ENCODE data around the gene PLXND1. TPM values are rescaled to one million over a fixed set of nuclear protein-coding genes. Genes with fewer than 3 reads are reported as not detected.

Gene PLXND1
- total RNA-seq, 1 experiment from 2014 or later, result 47.3 TPM

- Histone ChIP-seq H3K9me3 (ENCODE audit: control insufficient read depth in 1 of 2, insufficient read depth in 1 of 2, low read depth in 1 of 2, low read length in 2 of 2) (no peaks in the 10 kb centered on the region), H3K9ac (ENCODE audit: low read length) (no peak overlapping the region), H3K27ac (ENCODE audit: low read depth, low read length) (no peak overlapping the region), H2AFZ (ENCODE audit: low read depth, low read length, poor library complexity, severe bottlenecking) (no peak overlapping the region), H3K27me3 (ENCODE audit: insufficient read depth, low read length) (no peaks in the 10 kb centered on the region), H3K79me2 (ENCODE audit: insufficient read depth, low read length) (peaks cover 39% of the 10 kb centered on the region), H4K20me1 (ENCODE audit: insufficient read depth) (no peaks in the 10 kb centered on the region), H3K36me3 (ENCODE audit: control insufficient read depth in 1 of 2, insufficient read depth in 2 of 2, low read length in 2 of 2) (no peaks in the 10 kb centered on the region), H3K4me2 (ENCODE audit: low read length) (no peak overlapping the region), H3K4me3 (replicated peaks in 1 of 2; ENCODE audit: low read depth in 1 of 2, low read length in 2 of 2) (no peak overlapping the region), H3K4me1 (ENCODE audit: control insufficient read depth in 1 of 2, insufficient read depth in 2 of 2, low read length in 2 of 2) (peaks cover 7 to 18% of the 10 kb centered on the region in 2 experiments), H3K9me2 (ENCODE audit: insufficient read depth) (no peaks in the 10 kb centered on the region)
- CTCF ChIA-PET, result no interaction called here
- DNase-seq (ENCODE audit: low read depth, low spot score), result no peak
- no TSS peak for BruUV-seq (replicated peaks)
- POLR2A ChIA-PET, result no interaction called here
- ATAC-seq, result no peak
- RAD21 ChIA-PET (ENCODE audit: low non-redundant PET in 1 of 2, low total read pairs in 2 of 2, uncharacterized antibody in 2 of 2, unreplicated experiment in 2 of 2), result no interaction called here
- no peak for TF ChIP-seq ZBTB33 (IDR thresholded peaks at IDR 0.05; ENCODE audit: extremely low read depth, insufficient replicate concordance, low read length)
- no peak for TF ChIP-seq SIN3A (IDR thresholded peaks at IDR 0.05; ENCODE audit: low read depth)
- no peak for TF ChIP-seq RAD21 (IDR thresholded peaks at IDR 0.05; ENCODE audit: low read depth)
- no peak for TF ChIP-seq CTCF (IDR thresholded peaks at IDR 0.05 in 2 of 3, conservative IDR thresholded peaks at IDR 0.05 in 1 of 3; ENCODE audit: borderline replicate concordance in 1 of 3, insufficient read depth in 1 of 3, low read depth in 2 of 3, low read length in 2 of 3)
- TF ChIP-seq, protein P1, sequence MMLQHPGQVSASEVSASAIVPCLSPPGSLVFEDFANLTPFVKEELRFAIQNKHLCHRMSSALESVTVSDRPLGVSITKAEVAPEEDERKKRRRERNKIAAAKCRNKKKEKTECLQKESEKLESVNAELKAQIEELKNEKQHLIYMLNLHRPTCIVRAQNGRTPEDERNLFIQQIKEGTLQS (IDR thresholded peaks at IDR 0.05), result no peak
- TF ChIP-seq POLR2A (IDR thresholded peaks at IDR 0.05; ENCODE audit: borderline replicate concordance, extremely low read depth, insufficient read depth, insufficient read length), result no peak
- TF ChIP-seq SRF (IDR thresholded peaks at IDR 0.05; ENCODE audit: low read depth), result no peak
- no peak for TF ChIP-seq POLR2AphosphoS5 (IDR thresholded peaks at IDR 0.05; ENCODE audit: low read depth, low read length)
- TF ChIP-seq JUND (IDR thresholded peaks at IDR 0.05), result no peak
- no peak for TF ChIP-seq FOSL1 (IDR thresholded peaks at IDR 0.05; ENCODE audit: low read depth)
- intact Hi-C loops (cut with micrococcal nuclease), result no loop called here
Measured at GRCh38 chr3:129598484-129598883, 8.0 kb downstream of the PLXND1 start.

Data from HCT116 (cell line).